Measurements from ENCODE around the gene IRAK2.

IRAK2 gene

DNA sequence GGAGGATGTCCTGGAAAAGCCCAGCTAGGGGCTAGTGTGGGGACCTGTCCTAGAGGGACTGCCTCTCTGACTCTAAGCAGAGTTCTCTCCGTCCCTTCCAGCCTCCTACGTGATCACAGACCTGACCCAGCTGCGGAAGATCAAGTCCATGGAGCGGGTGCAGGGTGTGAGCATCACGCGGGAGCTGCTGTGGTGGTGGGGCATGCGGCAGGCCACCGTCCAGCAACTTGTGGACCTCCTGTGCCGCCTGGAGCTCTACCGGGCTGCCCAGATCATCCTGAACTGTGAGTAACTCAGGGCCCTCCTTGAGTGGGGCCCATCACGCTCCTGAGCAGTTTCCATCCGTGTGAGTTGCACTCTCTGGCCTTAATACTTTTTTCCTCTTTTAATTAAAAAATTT lies 13.0 kb downstream of the IRAK2 start:
- TF ChIP-seq TOX (CRISPR knock-in tag; IDR thresholded peaks at IDR 0.05; ENCODE audit: borderline replicate concordance) (no peak), ZFP30 (CRISPR knock-in tag; IDR thresholded peaks at IDR 0.05) (no peak), ESRRG (CRISPR knock-in tag; IDR thresholded peaks at IDR 0.05) (no peak), CSDC2 (CRISPR knock-in tag; IDR thresholded peaks at IDR 0.05) (no peak), OSR1 (CRISPR knock-in tag; IDR thresholded peaks at IDR 0.05) (no peak), BACH2 (CRISPR knock-in tag; IDR thresholded peaks at IDR 0.05; ENCODE audit: borderline replicate concordance) (no peak), SNAI2 (CRISPR knock-in tag; IDR thresholded peaks at IDR 0.05) (no peak), TCF4 (CRISPR knock-in tag; IDR thresholded peaks at IDR 0.05; ENCODE audit: borderline replicate concordance) (no peak), PPARA (CRISPR knock-in tag; IDR thresholded peaks at IDR 0.05; ENCODE audit: borderline replicate concordance) (no peak), ISL1 (CRISPR knock-in tag; IDR thresholded peaks at IDR 0.05) (no peak), ARNTL (CRISPR knock-in tag; IDR thresholded peaks at IDR 0.05; ENCODE audit: borderline replicate concordance, low read depth) (no peak), ZFP3 (CRISPR knock-in tag; IDR thresholded peaks at IDR 0.05) (no peak)
- TF ChIP-seq, protein P1, sequence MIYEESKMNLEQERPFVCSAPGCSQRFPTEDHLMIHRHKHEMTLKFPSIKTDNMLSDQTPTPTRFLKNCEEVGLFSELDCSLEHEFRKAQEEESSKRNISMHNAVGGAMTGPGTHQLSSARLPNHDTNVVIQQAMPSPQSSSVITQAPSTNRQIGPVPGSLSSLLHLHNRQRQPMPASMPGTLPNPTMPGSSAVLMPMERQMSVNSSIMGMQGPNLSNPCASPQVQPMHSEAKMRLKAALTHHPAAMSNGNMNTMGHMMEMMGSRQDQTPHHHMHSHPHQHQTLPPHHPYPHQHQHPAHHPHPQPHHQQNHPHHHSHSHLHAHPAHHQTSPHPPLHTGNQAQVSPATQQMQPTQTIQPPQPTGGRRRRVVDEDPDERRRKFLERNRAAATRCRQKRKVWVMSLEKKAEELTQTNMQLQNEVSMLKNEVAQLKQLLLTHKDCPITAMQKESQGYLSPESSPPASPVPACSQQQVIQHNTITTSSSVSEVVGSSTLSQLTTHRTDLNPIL (CRISPR knock-in tag; IDR thresholded peaks at IDR 0.05; ENCODE audit: low read depth) = no peak
- TF ChIP-seq, protein P2, sequence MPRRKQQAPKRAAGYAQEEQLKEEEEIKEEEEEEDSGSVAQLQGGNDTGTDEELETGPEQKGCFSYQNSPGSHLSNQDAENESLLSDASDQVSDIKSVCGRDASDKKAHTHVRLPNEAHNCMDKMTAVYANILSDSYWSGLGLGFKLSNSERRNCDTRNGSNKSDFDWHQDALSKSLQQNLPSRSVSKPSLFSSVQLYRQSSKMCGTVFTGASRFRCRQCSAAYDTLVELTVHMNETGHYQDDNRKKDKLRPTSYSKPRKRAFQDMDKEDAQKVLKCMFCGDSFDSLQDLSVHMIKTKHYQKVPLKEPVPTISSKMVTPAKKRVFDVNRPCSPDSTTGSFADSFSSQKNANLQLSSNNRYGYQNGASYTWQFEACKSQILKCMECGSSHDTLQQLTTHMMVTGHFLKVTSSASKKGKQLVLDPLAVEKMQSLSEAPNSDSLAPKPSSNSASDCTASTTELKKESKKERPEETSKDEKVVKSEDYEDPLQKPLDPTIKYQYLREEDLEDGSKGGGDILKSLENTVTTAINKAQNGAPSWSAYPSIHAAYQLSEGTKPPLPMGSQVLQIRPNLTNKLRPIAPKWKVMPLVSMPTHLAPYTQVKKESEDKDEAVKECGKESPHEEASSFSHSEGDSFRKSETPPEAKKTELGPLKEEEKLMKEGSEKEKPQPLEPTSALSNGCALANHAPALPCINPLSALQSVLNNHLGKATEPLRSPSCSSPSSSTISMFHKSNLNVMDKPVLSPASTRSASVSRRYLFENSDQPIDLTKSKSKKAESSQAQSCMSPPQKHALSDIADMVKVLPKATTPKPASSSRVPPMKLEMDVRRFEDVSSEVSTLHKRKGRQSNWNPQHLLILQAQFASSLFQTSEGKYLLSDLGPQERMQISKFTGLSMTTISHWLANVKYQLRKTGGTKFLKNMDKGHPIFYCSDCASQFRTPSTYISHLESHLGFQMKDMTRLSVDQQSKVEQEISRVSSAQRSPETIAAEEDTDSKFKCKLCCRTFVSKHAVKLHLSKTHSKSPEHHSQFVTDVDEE (CRISPR knock-in tag; IDR thresholded peaks at IDR 0.05) = no peak
- TF ChIP-seq, protein P3, sequence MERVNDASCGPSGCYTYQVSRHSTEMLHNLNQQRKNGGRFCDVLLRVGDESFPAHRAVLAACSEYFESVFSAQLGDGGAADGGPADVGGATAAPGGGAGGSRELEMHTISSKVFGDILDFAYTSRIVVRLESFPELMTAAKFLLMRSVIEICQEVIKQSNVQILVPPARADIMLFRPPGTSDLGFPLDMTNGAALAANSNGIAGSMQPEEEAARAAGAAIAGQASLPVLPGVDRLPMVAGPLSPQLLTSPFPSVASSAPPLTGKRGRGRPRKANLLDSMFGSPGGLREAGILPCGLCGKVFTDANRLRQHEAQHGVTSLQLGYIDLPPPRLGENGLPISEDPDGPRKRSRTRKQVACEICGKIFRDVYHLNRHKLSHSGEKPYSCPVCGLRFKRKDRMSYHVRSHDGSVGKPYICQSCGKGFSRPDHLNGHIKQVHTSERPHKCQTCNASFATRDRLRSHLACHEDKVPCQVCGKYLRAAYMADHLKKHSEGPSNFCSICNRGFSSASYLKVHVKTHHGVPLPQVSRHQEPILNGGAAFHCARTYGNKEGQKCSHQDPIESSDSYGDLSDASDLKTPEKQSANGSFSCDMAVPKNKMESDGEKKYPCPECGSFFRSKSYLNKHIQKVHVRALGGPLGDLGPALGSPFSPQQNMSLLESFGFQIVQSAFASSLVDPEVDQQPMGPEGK (CRISPR knock-in tag; IDR thresholded peaks at IDR 0.05; ENCODE audit: borderline replicate concordance) = no peak
- TF ChIP-seq, protein P4, sequence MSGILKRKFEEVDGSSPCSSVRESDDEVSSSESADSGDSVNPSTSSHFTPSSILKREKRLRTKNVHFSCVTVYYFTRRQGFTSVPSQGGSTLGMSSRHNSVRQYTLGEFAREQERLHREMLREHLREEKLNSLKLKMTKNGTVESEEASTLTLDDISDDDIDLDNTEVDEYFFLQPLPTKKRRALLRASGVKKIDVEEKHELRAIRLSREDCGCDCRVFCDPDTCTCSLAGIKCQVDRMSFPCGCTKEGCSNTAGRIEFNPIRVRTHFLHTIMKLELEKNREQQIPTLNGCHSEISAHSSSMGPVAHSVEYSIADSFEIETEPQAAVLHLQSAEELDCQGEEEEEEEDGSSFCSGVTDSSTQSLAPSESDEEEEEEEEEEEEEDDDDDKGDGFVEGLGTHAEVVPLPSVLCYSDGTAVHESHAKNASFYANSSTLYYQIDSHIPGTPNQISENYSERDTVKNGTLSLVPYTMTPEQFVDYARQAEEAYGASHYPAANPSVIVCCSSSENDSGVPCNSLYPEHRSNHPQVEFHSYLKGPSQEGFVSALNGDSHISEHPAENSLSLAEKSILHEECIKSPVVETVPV (CRISPR knock-in tag; IDR thresholded peaks at IDR 0.05) = no peak
- ATAC-seq = no peak

DNA sequence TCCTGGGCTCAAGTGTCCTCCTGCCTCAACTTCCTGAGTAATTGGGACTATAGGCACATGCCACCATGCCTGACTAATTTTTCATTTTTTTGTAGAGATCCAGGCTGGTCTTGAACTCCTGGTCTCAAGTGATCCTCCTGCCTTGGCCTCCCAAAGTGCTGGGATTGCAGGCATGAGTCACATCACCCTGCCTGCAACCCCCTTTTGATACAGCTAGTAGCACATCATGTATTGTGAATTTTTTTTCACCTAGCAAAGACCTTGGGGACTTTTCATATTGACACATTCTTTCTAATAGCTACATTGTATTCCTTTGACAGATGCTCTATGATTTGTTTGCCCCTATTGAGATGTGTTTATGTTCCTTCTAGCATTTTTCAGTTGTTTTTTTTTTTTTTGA lies 14.2 kb downstream of the IRAK2 start:
- no peak for ATAC-seq
- TF ChIP-seq SNAI2 (CRISPR knock-in tag; IDR thresholded peaks at IDR 0.05) (no peak), PPARA (CRISPR knock-in tag; IDR thresholded peaks at IDR 0.05; ENCODE audit: borderline replicate concordance) (no peak), ISL1 (CRISPR knock-in tag; IDR thresholded peaks at IDR 0.05) (no peak), ZC3H10 (CRISPR knock-in tag; IDR thresholded peaks at IDR 0.05) (no peak)
- TF ChIP-seq, protein P3 (CRISPR knock-in tag; IDR thresholded peaks at IDR 0.05; ENCODE audit: borderline replicate concordance) = no peak
- TF ChIP-seq, protein P1 (CRISPR knock-in tag; IDR thresholded peaks at IDR 0.05; ENCODE audit: low read depth) = no peak

DNA sequence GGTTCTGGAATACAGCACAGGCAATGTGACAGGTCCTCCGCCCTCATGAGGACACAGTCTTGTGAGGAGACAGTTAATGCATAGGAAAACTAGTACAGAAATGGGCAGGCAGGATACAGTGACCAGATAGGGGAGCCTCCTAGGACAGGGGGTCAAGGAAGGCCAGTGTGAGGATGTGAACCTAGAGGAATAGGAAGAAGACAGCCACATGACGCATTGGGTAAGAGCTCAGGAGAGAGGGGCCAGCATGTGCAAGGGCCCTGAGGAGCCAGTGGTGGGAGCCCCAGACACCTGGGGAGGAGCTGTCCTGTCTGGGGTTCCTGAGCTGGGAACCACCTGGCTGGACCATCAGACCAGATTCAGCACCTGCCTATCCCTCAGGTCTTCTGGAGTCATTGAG lies 15.6 kb downstream of the IRAK2 start:
- no peak for ATAC-seq
- TF ChIP-seq TOX (CRISPR knock-in tag; IDR thresholded peaks at IDR 0.05; ENCODE audit: borderline replicate concordance) (no peak), ZNF565 (CRISPR knock-in tag; conservative IDR thresholded peaks at IDR 0.05; ENCODE audit: low read depth) (no peak), ARNTL (CRISPR knock-in tag; IDR thresholded peaks at IDR 0.05; ENCODE audit: borderline replicate concordance, low read depth) (no peak), GLIS3 (CRISPR knock-in tag; IDR thresholded peaks at IDR 0.05) (no peak)

Measured in SK-N-SH treated with all-trans-retinoic acid at 6 μM for 48 hours (cell line).